ENCODE measurements around the gene SLC30A7.

The SLC30A7 gene

GRCh38 chr1:100982793-100983192, 86.9 kb downstream of the SLC30A7 start:
- no peak for DNase-seq

- DNase-seq, result no peak
These were observed 92.2 kb downstream of the SLC30A7 start for GRCh38 chr1:100988121-100988520.

- DNase-seq, result peak; percentile 80
These were observed 93.6 kb downstream of the SLC30A7 start for GRCh38 chr1:100989306-100990077.

- DNase-seq, result no peak
These were observed 99.5 kb downstream of the SLC30A7 start for GRCh38 chr1:100995198-100995988.

GRCh38 chr1:100998426-100998825, 102.5 kb downstream of the SLC30A7 start:
- no peak for DNase-seq

- no peak for DNase-seq
These were observed 104.4 kb downstream of the SLC30A7 start for GRCh38 chr1:101000131-101000873.

DNA sequence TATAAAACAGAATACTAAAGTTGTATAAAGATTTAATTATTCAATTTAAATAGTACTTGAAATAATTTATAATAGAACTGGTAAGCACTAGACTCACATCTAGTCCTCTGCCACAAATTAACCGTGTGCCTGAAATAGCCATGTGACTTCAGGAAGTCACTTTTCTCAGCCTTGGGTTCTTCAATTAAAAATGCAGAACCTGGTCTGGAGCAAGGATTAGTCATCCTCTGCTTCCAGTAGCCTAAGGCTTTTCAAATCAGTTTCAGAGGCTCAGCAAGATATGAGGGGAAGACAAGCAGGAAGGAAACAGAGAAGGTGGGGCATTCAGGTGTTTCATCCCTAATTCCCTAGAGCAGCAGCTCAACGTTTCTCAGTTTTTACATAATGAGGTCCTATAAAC, 106.7 kb downstream of the SLC30A7 start:
- peak; percentile 17 for DNase-seq

DNA sequence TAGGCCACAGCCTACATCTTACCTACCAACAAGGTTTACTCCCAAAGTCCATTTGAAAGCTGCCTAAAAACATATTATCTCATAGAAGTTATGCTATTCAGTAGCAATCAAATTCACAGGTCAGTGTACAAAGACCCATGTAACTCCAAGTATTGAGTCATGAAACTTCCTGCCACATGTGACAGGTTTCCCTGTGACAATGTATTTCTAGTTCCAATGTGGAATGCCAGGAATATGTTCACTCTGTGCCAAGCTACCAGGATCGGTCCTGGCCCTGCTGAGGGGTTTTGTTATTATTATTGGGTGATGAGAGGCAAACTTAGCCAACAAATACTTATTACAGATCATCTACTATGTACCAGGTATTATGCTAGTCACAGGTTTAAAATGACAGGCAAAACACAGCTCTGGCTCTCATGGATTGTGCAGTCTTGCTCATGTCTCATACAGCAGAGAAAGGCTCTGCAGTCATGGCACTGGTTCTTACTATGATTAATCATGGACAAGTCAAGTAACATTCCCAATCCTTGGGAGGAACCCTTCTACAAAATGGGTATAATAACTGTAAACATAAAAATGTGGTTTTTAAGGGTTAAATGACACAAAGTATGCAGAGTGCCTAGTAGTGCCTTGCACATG, 107.2 kb downstream of the SLC30A7 start:
- DNase-seq, result peak; percentile 5

GRCh38 chr1:101004061-101004460, 108.2 kb downstream of the SLC30A7 start:
- no peak for DNase-seq

DNA sequence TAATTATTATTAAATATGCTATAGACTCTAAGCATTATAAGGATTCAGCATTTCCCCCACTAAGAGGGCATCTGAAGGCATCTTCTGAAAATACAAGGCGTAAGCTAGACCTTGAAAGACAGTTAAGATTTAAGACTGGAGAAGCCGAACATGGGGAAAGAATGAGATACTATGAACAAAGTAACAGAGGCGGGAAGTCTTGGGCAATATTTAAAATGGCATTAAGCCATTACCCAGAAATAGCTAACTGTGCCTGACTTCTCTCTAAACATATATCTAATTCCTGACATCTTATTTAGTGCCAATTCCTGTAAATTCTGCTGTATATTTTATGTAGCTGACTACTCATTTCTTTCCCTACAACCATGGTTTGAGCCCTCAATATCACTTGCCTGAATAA, 108.8 kb downstream of the SLC30A7 start:
- peak; percentile 31 for DNase-seq

DNA sequence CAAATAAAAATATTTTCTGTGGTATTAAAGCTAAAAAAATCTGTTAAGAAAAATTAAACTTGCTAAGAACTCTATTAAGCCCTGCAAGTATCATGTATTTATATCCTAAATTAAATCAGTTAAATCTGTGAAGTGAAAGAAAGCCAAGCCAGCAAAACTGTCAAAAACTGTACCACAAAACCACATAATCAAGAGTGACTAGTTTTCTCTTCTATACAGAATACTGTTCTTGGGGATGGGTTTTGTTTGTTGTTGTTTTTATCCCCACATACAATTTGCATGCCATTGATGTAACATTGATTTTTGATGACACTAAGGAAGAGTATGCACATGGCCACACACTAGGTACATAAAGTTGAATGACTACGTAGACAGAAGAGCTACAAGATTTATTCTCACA, 109.3 kb downstream of the SLC30A7 start:
- no peak for DNase-seq

DNA sequence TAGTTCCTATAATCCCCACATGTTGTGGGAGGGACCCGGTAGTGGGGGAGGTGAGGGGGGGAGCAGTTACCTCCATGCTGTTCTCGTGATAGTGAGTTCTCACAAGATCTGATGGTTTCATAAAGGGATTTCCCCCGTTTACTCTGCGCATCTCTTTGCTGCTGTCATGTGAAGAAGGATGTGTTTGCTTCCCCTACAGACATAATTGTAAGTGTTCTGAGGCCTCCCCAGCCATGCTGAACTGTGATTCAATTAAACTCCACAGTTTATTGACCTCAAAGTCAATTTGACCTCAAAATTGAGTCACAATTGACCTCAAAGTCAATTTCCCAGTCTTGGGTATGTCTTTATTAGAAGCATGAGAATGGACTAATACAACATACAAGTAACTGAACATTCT, 110.0 kb downstream of the SLC30A7 start:
- DNase-seq, result no peak

GRCh38 chr1:101006553-101006952, 110.7 kb downstream of the SLC30A7 start:
- DNase-seq, result no peak

GRCh38 chr1:101008229-101008834, 112.4 kb downstream of the SLC30A7 start:
- DNase-seq, result peak; percentile 17

DNA sequence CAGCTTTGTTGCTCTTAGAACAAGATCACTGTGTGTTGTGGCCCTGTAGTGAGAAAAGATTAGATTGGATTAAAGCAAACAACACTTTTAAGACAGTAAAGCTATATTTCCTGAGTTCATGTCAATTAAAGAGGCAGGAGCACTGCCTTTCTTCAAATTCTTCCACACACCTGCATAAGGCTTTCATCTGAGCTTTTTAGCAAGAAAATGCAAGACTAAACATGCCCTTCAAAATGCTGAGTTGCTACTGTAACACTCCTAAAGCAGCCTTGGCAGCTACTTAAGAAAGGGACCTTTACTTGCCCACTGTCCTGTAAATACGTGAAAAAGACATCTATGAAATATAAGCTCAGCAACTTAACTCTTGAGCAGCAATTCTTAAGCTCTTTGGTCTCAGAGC, 117.9 kb downstream of the SLC30A7 start:
- DNase-seq, result no peak

GRCh38 chr1:101017448-101017847, 121.6 kb downstream of the SLC30A7 start:
- no peak for DNase-seq

DNA sequence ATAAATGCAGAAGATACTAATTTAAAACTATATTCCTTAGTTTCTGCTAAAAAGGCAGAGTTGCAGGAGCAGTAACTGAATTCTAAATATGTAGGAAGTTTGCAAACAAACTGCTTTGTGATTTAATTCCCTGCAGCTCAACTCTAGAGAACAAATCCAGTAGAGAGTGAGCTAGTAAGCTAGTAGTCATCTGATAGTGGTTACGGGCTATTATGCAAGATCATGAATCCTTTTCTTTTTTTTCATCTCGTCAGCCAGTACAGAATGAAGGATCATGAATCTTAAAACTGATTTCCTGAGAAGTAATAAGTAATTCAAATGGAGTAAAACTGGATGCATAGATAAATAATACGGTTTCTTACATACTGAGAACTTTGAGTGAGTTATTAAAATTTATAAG, 126.4 kb downstream of the SLC30A7 start:
- no peak for DNase-seq

DNA sequence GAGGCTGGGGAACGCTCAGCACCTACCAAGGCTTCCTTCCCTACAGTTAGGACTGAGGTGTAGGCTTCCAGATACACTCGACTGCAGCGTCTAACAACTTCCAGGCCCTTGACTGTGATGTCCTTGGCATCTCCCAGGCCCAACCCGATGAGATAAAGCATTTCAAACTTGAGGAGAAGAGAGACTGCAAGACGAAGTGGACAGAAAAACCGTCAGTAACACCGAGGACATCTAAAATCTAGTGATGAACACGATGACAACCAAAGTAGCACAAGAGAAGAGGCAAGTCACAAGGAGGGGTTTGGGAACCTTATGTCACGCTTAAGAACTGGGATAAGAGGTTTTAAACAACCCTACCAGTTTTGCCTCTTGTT, 129.4 kb downstream of the SLC30A7 start:
- DNase-seq, result peak; percentile 32

GRCh38 chr1:101025657-101026429, 130.0 kb downstream of the SLC30A7 start, which contains the start of gene DPH5:
Gene DPH5, minus strand, starts transcription at chr1:101025784. Its CDS starts 341 bp downstream, at chr1:101025443.
- DNase-seq, result peak; percentile 94

DNA sequence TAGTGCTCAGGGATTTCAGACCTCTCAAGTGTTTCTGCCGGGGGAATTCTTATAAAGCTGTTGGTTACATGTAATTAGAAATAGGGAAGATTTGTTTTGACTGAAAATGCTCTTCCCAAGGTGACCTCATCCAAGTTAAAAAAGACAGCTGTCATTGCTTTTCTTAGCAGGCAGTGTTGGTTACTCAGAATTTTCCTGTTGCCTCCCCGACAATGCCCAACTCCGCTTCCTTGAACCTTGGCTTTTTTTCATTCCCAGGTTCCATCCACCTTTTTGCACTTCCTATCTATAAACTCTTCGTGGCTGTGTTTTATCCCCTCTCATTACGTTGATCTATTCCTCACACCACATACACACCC, 130.5 kb downstream of the SLC30A7 start:
- DNase-seq, result no peak

- no peak for DNase-seq
These were observed 131.4 kb downstream of the SLC30A7 start for GRCh38 chr1:101027194-101027772.
